GM23248 (cell line): Measurements from ENCODE around the gene ADM. TPM values are rescaled to one million over a fixed set of nuclear protein-coding genes. Genes with fewer than 3 reads are reported as not detected.
A peak's percentile ranks its signal among the peaks of the same experiment; 100 is the strongest.

Experiments
- DNase-seq: peaks from one replicate; pipeline ENCODE4 v3.0.0-alpha.2; 2015
- H2AFZ ChIP-seq: fragments of 200-600 bp; sonication (generic); 2 replicates; pipeline ENCODE4 v1.6.1; 2016; ENCODE audit warnings: antibody characterized with exemption
- H3F3A ChIP-seq: fragments of 200-600 bp; sonication (generic); 2 replicates; pipeline ENCODE4 v1.6.1; 2016; ENCODE audit warnings: mild to moderate bottlenecking, antibody characterized with exemption, mixed run types; ENCODE audit not compliant: insufficient read depth
- H3K27ac ChIP-seq: fragments of 200-600 bp; sonication (generic); 2 replicates; pipeline ENCODE4 v1.5.1; 2016; ENCODE audit warnings: mild to moderate bottlenecking
- H3K27me3 ChIP-seq: fragments of 200-600 bp; sonication (generic); replicated peaks from 2 replicates; pipeline ENCODE4 v1.6.1; 2016; ENCODE audit warnings: mild to moderate bottlenecking; ENCODE audit not compliant: insufficient read depth
- H3K36me3 ChIP-seq: fragments of 200-600 bp; sonication (generic); 2 replicates; pipeline ENCODE4 v1.6.1; 2016; ENCODE audit warnings: low read depth, mild to moderate bottlenecking
- H3K4me1 ChIP-seq: fragments of 200-600 bp; sonication (generic); 2 replicates; pipeline ENCODE4 v1.6.1; 2016; ENCODE audit warnings: mild to moderate bottlenecking; ENCODE audit not compliant: insufficient read depth
- H3K4me2 ChIP-seq: fragments of 200-600 bp; sonication (generic); one replicate; pipeline ENCODE4 v1.6.1; 2016; ENCODE audit warnings: mild to moderate bottlenecking; ENCODE audit not compliant: unreplicated experiment
- H3K4me3 ChIP-seq: fragments of 200-600 bp; sonication (generic); 2 replicates; pipeline ENCODE4 v1.5.1; 2016; ENCODE audit warnings: mild to moderate bottlenecking
- H3K79me2 ChIP-seq: fragments of 200-600 bp; sonication (generic); 2 replicates; pipeline ENCODE4 v1.6.1; 2016; ENCODE audit warnings: mild to moderate bottlenecking; ENCODE audit not compliant: insufficient read depth
- H3K9ac ChIP-seq: fragments of 200-600 bp; sonication (generic); 2 replicates; pipeline ENCODE4 v1.6.1; 2016; ENCODE audit warnings: mild to moderate bottlenecking
- H3K9me2 ChIP-seq: fragments of 200-600 bp; sonication (generic); 2 replicates; pipeline ENCODE4 v1.6.1; 2016; ENCODE audit warnings: mixed run types, mild to moderate bottlenecking, moderate library complexity; ENCODE audit not compliant: insufficient read depth
- H3K9me3 ChIP-seq: fragments of 200-600 bp; sonication (generic); one replicate; pipeline ENCODE4 v1.6.1; 2017; ENCODE audit warnings: low read depth
- H4K20me1 ChIP-seq: fragments of 200-600 bp; sonication (generic); 2 replicates; pipeline ENCODE4 v1.6.0; 2016; ENCODE audit not compliant: insufficient read depth
- EZH2 ChIP-seq: fragments of 200-600 bp; sonication (generic); IDR thresholded peaks from 2 replicates; pipeline ENCODE4 v1.6.1; 2018; ENCODE audit warnings: antibody characterized with exemption, mild to moderate bottlenecking; ENCODE audit not compliant: insufficient read depth, poor library complexity, severe bottlenecking
- EZH2phosphoT487 ChIP-seq: fragments of 200-600 bp; sonication (generic); IDR thresholded peaks from 2 replicates; pipeline ENCODE4 v1.6.1; 2018; ENCODE audit warnings: antibody characterized with exemption, moderate library complexity, mild to moderate bottlenecking, low read depth; ENCODE audit not compliant: insufficient read depth
- WGBS, 2 experiments: methylation state at CpG; one replicate each; pipeline ENCODE4 v1.1.6; 2015 to 2017; ENCODE audit warnings: low lambda C conversion rate in 2 of 2, low coverage in 1 of 2; ENCODE audit errors: missing lambda C conversion rate in 2 of 2; 5-methylcytosine and 5-hydroxymethylcytosine counted together
- in situ Hi-C: fragments of 300-500 bp; cut with MboI; formaldehyde crosslinking; loops from 2 replicates; pipeline ENCODE4 v1.15.0; 2020
- polyA plus RNA-seq: library from polyadenylated mRNA; unstranded; fragments of >200 nt; fragmentation: Nextera tagmentation; extraction: Ambion mirVana; gene quantifications from 2 replicates; pipeline ENCODE4 v1.2.1, GENCODE V29; 2016
- total RNA-seq: library from RNA; depleted of rRNA; stranded (reverse); fragments of >200 nt; shearing (Covaris generic); gene quantifications from 2 replicates; pipeline ENCODE4 v1.2.3, GENCODE V29; 2014

The ADM gene
- total and polyA plus RNA-seq, 2 experiments from 2014 or later, result 451 to 551 TPM

- H3K4me2 ChIP-seq, result no peak overlapping the region
- WGBS, 2 experiments, result 91% methylated on average over 6 of the region's 6 CpGs
- peaks cover 34% of the 10 kb centered on the region for H3F3A ChIP-seq
- in situ Hi-C loops, result no loop called here
- DNase-seq, result peak; percentile 21
- no peaks in the 10 kb centered on the region for H3K27me3 ChIP-seq
- H3K9ac ChIP-seq, result no peak overlapping the region
- H3K36me3 ChIP-seq, result no peaks in the 10 kb centered on the region
- no peak for TF ChIP-seq EZH2phosphoT487
- no peak for TF ChIP-seq EZH2
- no peaks in the 10 kb centered on the region for H3K9me3 ChIP-seq
- H3K4me3 ChIP-seq, result no peak overlapping the region
- no peaks in the 10 kb centered on the region for H3K79me2 ChIP-seq
- H3K27ac ChIP-seq, result no peak overlapping the region
- peaks cover 47% of the 10 kb centered on the region for H3K4me1 ChIP-seq
- no peak overlapping the region for H2AFZ ChIP-seq
- H3K9me2 ChIP-seq, result no peaks in the 10 kb centered on the region
- H4K20me1 ChIP-seq, result no peaks in the 10 kb centered on the region
These were observed 26.8 kb downstream of the ADM start for GRCh38 chr11:10331548-10332289.

GRCh38 chr11:10333490-10333889 lies 28.6 kb downstream of the ADM start:
- Histone ChIP-seq H3K79me2 (no peaks in the 10 kb centered on the region), H3K4me1 (peaks cover 31% of the 10 kb centered on the region), H2AFZ (no peak overlapping the region), H3K27me3 (no peaks in the 10 kb centered on the region), H3K4me3 (no peak overlapping the region), H3K4me2 (no peak overlapping the region), H3K36me3 (no peaks in the 10 kb centered on the region), H3K27ac (no peak overlapping the region), H3K9ac (no peak overlapping the region), H4K20me1 (no peaks in the 10 kb centered on the region), H3K9me2 (no peaks in the 10 kb centered on the region), H3K9me3 (no peaks in the 10 kb centered on the region), H3F3A (peaks cover 17% of the 10 kb centered on the region)
- in situ Hi-C loops, result no loop called here
- 81 to 100% methylated on average over 1 of the region's 1 CpG for WGBS, 2 experiments
- DNase-seq, result no peak
- TF ChIP-seq EZH2 (no peak), EZH2phosphoT487 (no peak)

- Histone ChIP-seq H3K27ac (no peak overlapping the region), H3K9me2 (no peaks in the 10 kb centered on the region), H3F3A (no peaks in the 10 kb centered on the region), H3K4me2 (no peak overlapping the region), H3K79me2 (no peaks in the 10 kb centered on the region), H2AFZ (no peak overlapping the region), H3K4me3 (no peak overlapping the region), H3K27me3 (no peaks in the 10 kb centered on the region), H3K4me1 (no peaks in the 10 kb centered on the region), H3K36me3 (no peaks in the 10 kb centered on the region), H3K9me3 (no peaks in the 10 kb centered on the region), H4K20me1 (no peaks in the 10 kb centered on the region), H3K9ac (no peak overlapping the region)
- DNase-seq, result no peak
- in situ Hi-C loops, result no loop called here
- TF ChIP-seq EZH2, result no peak
- no peak for TF ChIP-seq EZH2phosphoT487
These were observed 33.4 kb downstream of the ADM start for GRCh38 chr11:10338287-10338686.

GRCh38 chr11:10348650-10349280 lies 43.9 kb downstream of the ADM start:
- Histone ChIP-seq H3K79me2 (no peaks in the 10 kb centered on the region), H3K9me2 (no peaks in the 10 kb centered on the region), H3K27ac (peak overlapping the region; percentile 57), H2AFZ (no peak overlapping the region), H3K4me2 (peak overlapping the region; percentile 12), H3K4me1 (peaks cover 43% of the 10 kb centered on the region), H3K4me3 (no peak overlapping the region), H4K20me1 (no peaks in the 10 kb centered on the region), H3K27me3 (no peaks in the 10 kb centered on the region), H3K36me3 (no peaks in the 10 kb centered on the region), H3F3A (peaks cover 47% of the 10 kb centered on the region), H3K9ac (no peak overlapping the region), H3K9me3 (no peaks in the 10 kb centered on the region)
- DNase-seq, result peak; percentile 89
- TF ChIP-seq EZH2phosphoT487, result no peak
- 44 to 48% methylated on average over 4 of the region's 4 CpGs for WGBS, 2 experiments
- in situ Hi-C loops, result no loop called here

GRCh38 chr11:10349281-10349665 lies 44.4 kb downstream of the ADM start:
- Histone ChIP-seq H3K27me3 (no peaks in the 10 kb centered on the region), H3K9me3 (no peaks in the 10 kb centered on the region), H3K4me3 (no peak overlapping the region), H4K20me1 (no peaks in the 10 kb centered on the region), H3K79me2 (no peaks in the 10 kb centered on the region), H3F3A (peaks cover 47% of the 10 kb centered on the region), H3K4me1 (peaks cover 43% of the 10 kb centered on the region), H3K9ac (no peak overlapping the region), H3K27ac (peak overlapping the region; percentile 57), H3K36me3 (no peaks in the 10 kb centered on the region), H3K9me2 (no peaks in the 10 kb centered on the region), H2AFZ (no peak overlapping the region), H3K4me2 (peak overlapping the region; percentile 12)
- in situ Hi-C loops, result no loop called here
- no peak for DNase-seq
- no peak for TF ChIP-seq EZH2phosphoT487
- no peak for TF ChIP-seq EZH2
